ENCODE data around the gene CLDN6.
A peak's percentile ranks its signal among the peaks of the same experiment; 100 is the strongest.

Gene CLDN6

DNA sequence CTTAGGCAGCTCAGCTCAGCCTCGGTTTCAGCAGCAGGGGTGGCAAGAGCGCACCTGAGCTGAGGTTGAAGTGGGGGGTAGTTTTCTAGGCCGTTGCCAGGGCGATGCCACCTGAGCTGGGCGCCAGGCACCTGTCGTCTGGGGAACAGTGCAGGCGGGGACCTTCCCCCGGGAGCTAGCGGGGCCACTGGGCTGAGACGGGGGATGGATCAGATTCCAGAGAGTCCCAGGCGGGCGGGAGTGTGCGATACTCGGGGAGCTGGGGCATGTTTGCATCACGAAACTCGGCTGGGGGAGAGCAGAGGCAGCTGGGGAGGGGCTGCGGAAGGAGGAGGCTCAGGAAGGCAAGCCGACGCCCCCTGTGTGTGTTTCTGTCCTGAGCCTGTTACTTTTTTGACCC lies 5.7 kb downstream of the CLDN6 start:
- DNase-seq: no peak

DNA sequence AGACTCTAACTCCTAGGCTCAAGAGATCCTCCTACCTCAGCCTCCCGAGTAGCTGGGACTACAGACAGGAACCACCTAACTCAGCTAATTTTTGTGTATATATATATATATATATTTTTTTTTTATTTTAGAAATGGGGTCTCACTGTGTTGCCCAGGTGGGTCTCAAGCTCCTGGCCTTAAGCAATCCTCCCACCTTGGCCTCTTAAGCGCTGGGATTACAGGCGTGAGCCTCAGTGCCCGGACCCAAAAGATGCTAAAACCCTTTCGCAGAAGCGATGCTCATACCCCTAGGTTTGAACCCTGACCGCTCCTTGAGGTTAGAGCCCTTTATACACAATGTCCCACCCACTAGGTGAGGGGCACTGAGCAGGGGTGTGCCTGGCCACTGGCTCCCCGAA lies 7.5 kb downstream of the CLDN6 start:
- DNase-seq: no peak

DNA sequence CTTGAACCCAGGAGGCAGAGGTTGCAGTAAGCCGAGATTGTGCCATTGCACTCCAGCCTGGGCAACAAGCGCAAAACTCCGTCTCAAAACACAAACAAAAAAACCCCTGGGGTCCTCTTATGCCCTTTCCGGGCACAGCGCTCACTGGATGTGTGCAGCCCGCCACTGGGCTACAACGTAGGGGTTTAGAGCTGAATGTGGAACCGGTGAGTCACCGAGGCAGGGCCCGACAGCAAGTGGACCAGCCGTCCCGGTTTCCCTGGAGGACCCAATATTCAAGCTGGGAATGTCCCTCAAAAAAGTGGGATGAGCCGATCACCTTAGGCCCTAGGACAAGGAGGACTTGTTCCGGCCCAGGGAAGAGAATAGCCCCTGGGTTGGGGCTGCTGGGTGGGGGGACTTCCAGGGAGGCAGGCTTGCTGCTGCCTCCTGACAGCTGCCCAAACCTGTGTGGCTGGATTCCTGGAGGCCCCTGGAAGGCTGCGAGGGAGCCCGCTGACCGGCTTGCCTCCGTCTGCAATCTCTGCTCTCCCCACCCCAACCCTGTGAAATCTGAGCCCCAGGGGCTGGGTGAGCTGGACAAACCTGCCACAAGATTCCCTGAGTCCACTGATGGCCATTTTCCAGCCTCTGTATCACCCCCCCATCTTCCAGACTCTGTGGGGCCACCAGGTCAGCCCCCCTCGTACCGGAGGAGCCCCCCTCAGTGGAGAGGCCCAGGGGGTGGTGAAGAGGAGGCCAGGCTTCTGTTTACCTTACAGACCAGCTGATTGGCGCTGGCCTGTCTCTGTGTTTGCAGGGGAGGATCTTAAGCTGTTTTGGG lies 8.2 kb downstream of the CLDN6 start:
- DNase-seq: no peak

DNA sequence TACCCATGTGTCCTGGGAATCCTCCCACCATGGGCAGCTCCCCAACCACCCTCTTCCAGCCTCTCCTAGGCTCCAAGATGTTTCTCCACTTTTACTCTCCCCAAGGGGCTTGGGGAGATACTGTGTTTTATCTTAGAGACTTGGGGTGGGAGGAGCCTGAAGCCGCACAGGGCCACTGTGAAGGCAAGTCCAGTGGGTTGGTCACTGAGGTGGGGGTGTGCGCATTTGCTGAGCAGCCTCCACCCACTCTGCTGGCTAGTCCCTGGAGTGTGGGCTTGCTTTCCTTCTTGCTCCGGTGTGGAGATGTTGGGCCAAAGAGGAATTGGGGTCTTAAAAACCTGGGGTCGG lies 9.3 kb downstream of the CLDN6 start:
- DNase-seq: no peak

DNA sequence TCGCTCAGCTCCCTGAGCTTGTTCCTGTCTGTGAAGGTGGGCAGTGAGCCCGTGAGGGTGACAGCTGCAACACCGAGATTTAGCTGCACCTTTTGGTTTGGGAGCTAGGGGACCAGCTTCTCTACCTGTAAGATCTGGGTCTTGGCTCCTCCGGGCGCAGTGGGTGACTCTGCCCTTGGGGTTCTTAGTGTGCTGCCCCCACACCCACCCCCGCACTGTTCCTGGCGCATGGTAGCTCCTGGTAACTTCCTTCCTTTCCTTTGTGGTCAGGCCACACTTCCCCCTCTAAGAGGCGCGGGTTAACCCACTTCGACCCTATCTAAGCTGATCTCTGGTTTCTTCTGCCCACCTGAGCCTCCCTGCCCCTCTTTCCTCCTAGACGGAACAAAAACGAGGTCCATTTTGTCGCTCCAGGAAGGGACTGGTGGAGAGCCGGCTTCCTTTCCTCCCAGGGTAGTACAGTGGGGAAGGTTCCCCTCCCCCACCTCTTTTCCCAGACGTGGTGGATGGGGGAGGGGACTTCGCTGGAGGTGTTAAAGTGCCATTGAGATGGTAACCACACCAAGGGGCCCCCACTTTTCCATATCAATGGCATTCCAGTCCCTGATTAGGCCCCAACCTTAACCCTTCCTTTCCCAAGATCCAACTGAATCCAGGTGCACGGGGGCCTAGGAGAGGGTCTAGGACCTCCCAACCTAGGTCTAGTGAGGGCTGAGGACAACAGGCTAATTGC lies 9.9 kb downstream of the CLDN6 start:
- DNase-seq: no peak

DNA sequence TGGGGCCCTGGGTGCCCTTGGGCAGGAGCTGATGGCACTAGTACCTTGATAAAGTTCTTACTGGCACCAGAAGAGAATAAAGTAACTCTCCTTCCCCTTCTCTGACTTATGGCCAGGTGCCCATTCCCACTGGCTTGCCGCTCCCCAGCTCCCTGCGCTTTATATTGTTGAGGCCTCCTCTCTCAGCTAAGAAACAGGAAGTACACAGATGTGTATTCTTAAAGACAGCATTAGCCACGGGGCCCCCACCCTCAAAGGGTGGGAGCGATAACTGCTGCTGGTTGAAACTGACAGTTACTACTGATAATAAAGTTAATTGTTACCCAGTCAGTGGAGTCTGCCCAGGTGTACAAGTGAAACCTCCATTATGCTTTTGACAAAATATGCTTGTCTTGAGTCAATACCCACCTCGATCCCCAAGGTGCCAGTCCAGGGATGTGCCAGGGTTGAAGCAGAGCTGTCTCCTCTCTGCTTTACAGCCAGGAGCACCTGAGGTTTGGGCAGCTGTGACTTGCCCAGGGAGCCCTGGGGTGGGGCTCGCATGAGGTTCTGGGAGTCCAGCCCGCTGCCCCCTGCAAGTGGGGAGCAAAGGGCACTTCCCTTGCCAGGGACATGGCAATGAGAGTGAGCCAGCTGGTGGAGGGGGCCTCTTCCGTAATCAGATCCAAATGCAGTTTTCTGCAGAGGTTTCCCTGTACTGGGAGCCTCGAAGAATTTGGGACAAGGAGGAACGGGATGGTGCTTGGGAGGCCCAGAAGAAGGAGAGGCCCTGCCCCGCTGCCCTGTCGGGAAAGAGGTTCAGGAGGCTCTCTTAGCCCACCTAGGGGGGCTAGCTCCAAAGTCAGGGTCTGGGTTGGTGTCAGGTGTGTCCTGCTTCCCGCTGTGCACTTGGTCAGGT lies 10.7 kb downstream of the CLDN6 start:
- DNase-seq: no peak

DNA sequence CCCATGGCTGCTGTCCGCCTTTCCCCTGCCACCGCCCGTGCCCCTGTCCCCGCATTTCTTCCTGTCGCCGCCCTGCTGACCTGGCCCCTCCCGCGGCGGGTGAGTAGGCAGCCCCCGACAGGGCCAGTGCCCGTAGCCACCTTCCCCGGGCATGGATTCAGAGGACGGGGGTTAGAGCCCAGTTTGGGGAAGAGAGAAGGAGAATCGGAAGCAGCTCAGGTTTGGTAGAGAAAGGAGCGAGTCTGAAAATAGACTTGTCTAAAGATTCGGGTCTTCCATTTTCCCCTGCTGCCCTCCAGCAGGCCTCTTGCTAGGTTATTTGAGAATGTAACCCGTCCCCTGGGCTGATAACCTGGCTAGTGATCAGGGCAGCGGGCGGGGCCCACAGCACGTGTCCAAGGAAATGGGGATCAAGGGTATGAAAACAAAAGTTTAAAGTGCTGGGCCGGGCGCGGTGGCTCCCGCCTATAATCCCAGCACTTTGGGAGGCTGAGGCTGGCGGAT lies 13.2 kb downstream of the CLDN6 start:
- no peak for DNase-seq

DNA sequence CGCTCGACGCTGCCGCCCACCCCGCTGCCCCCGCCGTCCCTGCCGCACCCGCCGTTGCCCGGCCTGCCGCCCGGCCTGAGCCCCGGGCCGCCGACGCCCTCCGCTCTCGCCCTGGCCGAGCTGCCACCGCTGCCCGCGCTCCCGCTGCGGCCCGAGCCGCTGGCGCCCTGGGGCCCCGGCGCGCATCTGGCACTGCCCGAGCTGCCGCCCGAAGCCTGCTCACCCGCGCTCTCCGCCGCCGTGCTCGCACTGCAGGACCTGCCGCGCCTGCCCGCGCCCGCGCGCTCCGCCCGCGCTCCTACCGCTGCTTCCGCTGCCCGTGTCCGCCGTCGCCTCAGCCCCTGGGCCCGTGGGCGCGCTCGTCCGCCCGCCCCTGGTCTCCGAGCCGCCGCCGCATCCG lies 13.7 kb downstream of the CLDN6 start:
- no peak for DNase-seq

DNA sequence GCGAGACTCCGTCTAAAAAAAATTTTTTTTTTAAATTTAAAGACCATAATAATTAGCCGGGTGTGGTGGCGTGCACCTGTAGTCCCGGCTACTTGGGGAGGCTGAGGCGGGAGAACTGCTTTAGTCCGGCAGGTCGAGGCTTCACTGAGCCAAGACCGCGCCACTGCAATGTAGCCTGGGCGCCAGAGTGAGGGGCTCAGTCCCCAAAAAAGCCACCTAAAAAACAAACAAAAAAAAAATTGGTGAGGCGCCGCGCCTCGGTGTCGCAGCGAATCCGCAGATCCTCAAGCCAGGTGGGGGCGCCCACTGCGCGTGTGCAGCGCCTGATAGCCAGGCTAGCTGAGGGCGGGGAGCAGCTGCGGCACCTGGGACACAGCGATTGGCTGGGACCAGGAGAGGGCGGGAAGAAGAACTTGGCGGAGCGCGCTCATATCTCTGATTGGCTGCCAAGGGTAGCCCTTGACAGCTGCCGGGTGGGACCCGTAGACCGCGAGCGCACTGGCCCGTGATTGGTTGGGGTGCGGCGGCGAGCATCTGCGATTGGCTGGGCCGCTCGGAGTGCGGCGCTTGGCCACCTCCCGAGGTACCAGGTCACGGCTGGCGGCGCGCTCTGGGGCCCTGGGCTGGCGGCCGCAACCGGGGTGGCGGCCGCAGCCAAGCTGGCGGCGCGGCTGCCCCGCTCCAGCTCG lies 14.3 kb downstream of the CLDN6 start:
- peak; percentile 92 for DNase-seq

DNA sequence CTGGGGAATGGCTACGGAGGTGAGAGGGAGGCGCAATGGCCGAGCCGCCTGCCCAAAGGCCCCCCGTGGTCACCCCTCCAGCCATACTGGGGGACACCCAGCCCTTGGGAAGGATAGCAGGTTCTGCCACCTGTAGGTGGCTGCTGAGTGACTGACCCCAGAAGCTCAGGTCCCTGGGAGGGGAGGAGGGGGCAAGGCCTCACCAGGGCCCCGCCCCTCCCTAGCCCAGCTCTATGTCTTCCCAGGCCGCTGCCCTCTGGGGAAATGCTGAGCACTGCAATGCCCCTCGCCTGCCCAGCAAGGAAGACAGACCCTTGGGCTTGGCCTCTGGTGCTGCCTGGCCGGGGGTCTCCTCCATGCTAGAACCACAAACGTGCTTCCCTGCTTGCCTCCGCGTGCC lies 16.7 kb downstream of the CLDN6 start:
- no peak for DNase-seq

DNA sequence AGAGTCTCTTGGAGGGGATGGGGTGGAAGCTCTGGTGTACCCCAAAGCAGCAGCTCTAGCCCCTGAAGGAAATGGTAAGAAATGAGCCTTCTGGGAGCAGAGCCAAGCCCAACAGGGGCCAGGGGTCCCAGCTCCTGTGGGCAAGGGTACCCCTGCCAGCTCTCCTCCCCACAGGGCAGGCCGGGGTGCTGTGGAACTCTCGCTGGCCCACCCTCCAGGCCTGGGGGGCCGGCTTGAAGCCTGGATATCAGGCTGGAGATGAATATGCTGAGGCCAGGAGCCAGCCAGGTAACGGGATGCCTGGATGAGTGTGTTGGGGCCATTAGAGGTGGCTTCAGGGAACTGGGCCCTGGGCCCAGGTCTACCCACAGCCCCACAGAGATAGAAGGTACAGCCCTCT lies 17.4 kb downstream of the CLDN6 start:
- no peak for DNase-seq

DNA sequence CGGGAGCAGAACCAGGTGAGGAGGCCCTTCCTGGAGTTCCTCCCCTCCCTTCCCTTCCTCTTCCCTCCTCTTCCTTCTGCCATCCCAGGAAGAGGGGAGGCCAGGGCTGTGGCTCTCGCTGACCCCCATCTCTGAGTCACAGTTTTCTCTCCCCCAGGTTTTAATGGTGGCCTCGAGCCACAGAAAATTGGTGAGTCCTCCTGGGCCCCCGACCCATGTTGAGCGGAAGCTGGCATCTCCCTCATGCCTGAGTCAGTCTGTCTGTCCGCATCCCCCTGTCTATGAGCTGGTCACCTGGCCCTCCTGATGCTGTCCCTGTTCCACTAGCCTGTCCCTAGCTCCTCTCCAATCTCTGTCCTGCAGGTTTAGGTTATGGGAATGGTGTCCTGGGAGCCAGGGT lies 18.1 kb downstream of the CLDN6 start:
- DNase-seq: no peak

DNA sequence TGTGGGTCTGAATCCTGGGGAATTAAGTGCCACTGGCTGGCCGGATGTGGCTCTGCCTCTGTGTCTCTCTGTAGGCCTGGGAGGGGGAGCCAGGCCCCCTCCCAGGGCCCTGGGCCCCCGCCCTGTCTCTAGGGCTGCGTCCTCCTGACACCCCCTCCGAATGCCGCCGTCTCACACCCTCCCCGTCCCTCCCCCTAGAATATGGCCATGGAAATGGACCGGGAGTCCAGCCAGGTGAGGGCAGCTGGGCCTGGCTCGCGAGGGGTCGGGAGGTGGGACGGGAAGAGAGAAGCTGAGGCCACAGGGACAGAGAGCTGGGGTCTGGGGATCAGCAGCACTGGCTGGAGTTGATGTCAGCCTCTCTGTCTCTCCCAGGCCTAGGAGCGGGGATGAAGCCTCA lies 21.7 kb downstream of the CLDN6 start:
- DNase-seq: no peak

DNA sequence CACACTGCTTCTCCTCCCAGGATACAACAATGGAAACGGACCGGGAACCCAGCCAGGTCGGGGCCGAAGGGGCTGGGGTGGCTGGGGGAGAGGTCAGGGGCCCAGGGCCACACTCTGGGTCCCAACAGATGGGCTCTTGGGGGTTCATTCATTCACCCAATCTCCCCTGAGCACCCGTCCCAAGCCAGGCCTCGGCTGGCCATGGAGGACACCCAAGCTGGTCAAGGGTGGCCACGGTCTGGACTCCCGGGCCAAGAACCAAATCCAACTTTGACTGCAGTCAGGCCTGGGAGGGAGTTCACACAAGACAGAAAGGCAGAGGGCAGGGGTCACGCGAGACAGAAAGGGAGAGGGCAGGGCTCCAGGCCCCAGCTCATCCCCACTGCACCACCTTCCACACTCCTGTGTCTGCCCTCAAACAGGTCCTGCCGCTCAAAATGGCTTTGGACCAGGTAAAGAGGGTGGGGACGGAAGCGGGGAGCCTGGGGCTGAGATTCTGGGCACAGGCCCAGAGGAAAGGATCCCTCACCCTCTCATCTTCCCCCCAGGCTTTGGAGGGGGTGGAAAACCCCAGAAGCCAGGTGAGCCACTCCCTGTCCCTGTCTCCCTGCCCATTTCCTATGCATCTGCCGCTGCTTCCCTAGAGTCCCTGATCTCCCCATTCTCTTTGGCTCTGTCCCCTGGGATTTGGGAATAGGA lies 25.5 kb downstream of the CLDN6 start:
- DNase-seq: no peak

DNA sequence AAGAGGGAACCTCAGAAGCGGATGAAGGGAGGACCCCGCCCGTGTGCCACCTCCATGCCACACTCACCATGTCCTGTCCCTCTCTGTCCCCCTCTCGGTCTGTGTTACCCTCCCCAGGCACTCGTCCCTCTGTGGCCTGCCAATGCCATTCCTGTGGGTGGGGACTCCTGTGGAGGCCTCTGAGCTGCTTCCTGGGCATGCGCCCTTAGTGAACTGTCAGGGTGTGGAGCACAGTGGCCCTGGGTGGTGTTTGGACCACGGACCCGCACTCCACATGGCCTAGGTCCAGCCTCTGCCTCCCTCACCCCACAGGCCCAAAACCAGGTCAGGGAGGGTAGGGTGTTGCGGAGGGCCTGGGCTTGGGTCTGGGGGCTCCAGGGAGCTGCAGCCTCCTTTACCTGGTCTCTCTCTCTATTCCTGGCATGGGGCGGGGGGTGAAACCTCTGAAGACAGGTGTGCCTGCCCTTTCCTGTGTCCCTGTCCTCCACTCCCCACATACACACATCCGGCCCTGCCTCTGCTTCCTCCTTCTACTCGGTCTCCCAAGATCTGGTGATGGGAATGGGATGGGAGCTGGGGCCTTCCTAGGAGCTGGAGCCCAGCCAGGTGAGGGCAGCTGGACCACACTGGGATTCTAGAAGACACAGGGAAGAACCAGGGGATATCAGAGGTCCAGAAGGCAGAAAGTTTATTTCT lies 26.3 kb downstream of the CLDN6 start:
- DNase-seq: no peak

DNA sequence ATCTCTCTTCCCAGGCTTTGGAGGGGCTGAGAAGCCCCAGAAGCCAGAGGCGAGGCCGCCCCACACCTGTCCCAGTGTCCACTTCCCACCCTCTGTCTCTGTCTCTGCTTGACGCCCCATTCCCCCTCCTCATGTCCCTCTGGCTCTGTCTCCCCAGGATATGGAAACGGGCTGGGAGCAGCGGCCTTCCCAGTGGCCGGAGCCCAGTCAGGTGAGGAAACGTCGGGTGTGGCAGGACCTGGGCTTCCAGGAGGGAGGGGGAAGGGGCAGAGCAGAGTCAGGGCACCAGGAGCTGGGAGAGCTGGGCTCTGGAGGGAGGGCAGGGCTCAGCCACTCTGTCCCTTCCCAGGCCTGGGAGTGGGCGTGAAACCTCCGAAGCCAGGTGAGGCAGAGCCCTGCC lies 27.1 kb downstream of the CLDN6 start:
- DNase-seq: no peak

DNA sequence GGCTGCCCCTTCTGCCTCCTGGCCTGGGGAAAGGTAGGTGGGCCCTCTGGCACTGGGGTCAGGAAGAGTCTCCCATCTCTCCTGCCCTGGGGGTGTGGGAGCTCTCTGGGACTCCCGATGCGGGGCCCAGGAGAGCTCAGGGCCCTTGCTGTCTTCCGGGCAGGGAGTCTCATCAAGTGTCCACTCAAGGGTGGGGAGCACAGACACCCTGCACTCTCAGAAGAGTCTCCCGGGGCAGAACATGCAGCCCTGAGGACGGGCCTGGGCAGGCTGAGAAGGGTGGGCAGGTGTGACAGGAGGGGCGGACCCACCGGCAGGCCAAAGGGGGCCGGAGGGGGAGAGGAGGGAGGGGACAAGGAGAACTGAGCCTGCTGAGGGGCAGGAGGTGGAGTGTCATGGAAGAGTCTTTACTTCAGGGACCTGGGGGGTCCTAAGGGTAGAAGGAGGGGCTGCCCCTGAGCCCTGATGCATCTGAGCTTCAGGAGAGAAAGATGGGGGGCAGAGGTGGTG lies 29.3 kb downstream of the CLDN6 start:
- DNase-seq: no peak

DNA sequence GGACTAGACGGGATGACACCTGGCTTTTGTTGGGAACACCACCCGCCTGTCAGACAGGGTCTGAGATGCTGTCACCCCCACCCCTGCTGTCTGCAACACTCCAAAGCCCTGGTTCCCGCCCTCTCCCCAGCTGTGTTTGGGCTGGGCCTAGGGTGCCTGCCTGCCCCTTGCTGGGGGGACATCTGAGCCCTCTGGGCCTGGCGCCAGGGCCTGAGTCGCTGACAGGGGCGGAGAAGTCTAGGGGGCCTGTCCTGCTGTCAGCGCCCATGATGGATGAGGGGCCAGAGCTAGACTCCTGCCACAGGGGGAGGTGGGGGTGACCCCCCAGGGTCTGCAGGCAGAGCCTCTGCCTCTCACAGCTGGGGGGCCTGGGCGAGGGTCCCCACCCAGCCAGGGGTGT lies 30.1 kb downstream of the CLDN6 start:
- DNase-seq: no peak

DNA sequence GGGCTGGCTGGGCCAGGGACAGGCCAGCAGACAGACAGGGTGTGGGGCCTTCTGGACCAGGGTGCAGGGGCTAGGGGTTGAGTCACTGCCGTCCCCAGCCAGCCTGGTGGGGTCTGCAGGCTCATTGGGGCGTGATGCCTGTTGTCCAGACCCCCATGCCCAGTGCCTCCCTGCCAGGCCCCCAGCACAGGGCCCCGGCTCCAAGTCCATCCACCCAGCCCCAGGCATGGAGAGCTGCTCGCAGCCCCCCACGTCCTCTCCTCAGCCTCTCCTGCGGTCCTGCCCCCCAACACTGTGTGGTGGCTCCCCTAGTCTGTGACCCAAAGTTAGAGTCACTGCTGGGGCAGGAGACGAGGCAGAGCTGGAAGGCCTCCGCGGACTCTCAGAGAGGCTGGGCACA lies 30.7 kb downstream of the CLDN6 start:
- no peak for DNase-seq

DNA sequence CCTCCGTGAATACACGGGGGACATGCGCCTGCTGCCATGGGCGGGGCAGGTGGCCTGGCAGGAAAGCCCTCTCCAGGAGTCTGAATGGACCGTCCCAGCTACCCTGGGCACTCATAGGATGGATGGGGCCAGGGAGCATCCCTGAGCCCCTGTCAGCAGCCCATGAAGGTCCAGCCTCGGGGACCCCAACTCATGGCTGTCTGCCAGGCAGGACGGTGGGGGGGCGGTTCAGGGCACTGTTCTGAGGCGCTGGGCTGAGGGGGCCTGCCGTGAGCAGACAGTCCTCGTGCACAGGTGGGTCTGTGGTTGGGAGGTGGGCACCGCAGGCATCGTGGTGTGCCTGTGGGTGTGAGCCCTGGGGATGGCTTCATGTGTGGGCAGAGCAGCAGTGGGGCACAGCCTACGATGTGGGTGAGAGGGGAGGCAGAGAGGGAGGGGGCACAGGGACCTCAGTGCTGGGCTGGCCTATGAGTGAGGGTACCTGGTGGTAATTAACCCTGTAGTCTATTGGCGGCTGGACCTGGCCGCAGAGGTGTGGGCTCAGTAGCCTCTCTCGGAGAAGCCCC lies 31.3 kb downstream of the CLDN6 start:
- no peak for DNase-seq

DNA sequence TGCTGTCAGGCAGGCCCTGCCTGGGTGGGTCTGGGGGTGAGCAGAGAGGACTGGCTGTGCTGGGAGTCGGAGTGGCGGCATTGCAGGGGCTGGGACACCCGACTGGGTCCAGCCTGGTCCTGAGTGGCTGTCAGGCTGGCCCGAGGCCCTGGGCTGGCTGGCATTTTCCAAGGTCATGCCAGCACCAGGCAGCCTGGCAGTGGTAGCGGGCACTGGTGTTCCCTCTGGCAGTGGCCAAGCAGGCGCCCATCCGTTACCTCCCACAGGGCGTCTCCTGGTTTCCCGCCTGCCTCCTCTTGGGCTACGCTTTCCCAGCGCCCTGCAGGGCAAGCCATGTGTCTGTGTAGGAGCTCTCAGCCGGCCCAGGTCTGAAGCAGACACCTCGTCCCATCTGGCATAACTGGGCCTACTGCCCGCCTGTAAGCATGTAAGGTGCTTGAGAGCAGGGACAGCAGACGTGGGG lies 32.1 kb downstream of the CLDN6 start:
- DNase-seq: no peak
